ENCODE measurements around the gene USP28.

Gene USP28

DNA sequence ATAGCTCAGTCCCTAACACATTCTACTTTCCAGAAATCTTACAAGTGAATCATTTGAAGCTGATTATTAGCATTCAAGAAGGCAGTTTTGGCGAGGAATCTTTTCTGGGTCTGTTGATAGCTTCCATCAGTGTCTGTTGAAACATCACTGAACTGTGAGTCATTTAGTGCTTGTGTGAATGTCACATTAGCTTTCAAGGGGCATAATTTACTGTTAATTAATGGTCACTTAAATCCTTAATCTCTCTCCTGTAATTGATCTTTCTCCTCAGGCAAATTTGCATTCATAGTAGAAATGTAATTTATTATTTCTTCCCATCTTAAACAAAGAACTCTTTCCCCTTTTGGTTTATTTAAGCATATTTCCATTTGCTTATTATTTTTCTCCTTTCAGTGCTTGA lies 31.8 kb upstream of the USP28 start (continued):
- TF ChIP-seq ZSCAN16 (tag by site-specific recombination; IDR thresholded peaks at IDR 0.05) (no peak), SP2 (tag by site-specific recombination; IDR thresholded peaks at IDR 0.05) (peak; percentile 16; the same call in 1 of the 2 replicates), SALL2 (tag by site-specific recombination; IDR thresholded peaks at IDR 0.05; ENCODE audit: borderline replicate concordance) (no peak), ZIC2 (tag by site-specific recombination; IDR thresholded peaks at IDR 0.05) (no peak), KLF8 (tag by site-specific recombination; IDR thresholded peaks at IDR 0.05) (0 out of 2 replicates have a peak, but pooled peaks have one; percentile 30), ZNF585B (tag by site-specific recombination; IDR thresholded peaks at IDR 0.05) (no peak), ZNF658 (tag by site-specific recombination; IDR thresholded peaks at IDR 0.05) (no peak), ZNF677 (tag by site-specific recombination; IDR thresholded peaks at IDR 0.05) (peak; percentile 15; the same call in 1 of the 2 replicates), ZFP37 (tag by site-specific recombination; IDR thresholded peaks at IDR 0.05) (no peak)
- TF ChIP-seq, protein P1, sequence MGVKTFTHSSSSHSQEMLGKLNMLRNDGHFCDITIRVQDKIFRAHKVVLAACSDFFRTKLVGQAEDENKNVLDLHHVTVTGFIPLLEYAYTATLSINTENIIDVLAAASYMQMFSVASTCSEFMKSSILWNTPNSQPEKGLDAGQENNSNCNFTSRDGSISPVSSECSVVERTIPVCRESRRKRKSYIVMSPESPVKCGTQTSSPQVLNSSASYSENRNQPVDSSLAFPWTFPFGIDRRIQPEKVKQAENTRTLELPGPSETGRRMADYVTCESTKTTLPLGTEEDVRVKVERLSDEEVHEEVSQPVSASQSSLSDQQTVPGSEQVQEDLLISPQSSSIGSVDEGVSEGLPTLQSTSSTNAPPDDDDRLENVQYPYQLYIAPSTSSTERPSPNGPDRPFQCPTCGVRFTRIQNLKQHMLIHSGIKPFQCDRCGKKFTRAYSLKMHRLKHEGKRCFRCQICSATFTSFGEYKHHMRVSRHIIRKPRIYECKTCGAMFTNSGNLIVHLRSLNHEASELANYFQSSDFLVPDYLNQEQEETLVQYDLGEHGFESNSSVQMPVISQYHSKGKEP (tag by site-specific recombination; IDR thresholded peaks at IDR 0.05), result 0 out of 2 replicates have a peak, but pooled peaks have one; percentile 27
- TF ChIP-seq, protein P2, sequence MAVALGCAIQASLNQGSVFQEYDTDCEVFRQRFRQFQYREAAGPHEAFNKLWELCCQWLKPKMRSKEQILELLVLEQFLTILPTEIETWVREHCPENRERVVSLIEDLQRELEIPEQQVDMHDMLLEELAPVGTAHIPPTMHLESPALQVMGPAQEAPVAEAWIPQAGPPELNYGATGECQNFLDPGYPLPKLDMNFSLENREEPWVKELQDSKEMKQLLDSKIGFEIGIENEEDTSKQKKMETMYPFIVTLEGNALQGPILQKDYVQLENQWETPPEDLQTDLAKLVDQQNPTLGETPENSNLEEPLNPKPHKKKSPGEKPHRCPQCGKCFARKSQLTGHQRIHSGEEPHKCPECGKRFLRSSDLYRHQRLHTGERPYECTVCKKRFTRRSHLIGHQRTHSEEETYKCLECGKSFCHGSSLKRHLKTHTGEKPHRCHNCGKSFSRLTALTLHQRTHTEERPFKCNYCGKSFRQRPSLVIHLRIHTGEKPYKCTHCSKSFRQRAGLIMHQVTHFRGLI (tag by site-specific recombination; IDR thresholded peaks at IDR 0.05), result no peak
- TF ChIP-seq, protein P3, sequence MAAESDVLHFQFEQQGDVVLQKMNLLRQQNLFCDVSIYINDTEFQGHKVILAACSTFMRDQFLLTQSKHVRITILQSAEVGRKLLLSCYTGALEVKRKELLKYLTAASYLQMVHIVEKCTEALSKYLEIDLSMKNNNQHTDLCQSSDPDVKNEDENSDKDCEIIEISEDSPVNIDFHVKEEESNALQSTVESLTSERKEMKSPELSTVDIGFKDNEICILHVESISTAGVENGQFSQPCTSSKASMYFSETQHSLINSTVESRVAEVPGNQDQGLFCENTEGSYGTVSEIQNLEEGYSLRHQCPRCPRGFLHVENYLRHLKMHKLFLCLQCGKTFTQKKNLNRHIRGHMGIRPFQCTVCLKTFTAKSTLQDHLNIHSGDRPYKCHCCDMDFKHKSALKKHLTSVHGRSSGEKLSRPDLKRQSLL (tag by site-specific recombination; IDR thresholded peaks at IDR 0.05), result no peak
- TF ChIP-seq, protein P4, sequence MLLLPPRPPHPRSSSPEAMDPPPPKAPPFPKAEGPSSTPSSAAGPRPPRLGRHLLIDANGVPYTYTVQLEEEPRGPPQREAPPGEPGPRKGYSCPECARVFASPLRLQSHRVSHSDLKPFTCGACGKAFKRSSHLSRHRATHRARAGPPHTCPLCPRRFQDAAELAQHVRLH (tag by site-specific recombination; IDR thresholded peaks at IDR 0.05), result no peak
- TF ChIP-seq, protein P5, sequence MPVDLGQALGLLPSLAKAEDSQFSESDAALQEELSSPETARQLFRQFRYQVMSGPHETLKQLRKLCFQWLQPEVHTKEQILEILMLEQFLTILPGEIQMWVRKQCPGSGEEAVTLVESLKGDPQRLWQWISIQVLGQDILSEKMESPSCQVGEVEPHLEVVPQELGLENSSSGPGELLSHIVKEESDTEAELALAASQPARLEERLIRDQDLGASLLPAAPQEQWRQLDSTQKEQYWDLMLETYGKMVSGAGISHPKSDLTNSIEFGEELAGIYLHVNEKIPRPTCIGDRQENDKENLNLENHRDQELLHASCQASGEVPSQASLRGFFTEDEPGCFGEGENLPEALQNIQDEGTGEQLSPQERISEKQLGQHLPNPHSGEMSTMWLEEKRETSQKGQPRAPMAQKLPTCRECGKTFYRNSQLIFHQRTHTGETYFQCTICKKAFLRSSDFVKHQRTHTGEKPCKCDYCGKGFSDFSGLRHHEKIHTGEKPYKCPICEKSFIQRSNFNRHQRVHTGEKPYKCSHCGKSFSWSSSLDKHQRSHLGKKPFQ (tag by site-specific recombination; IDR thresholded peaks at IDR 0.05), result no peak
- TF ChIP-seq, protein P6, sequence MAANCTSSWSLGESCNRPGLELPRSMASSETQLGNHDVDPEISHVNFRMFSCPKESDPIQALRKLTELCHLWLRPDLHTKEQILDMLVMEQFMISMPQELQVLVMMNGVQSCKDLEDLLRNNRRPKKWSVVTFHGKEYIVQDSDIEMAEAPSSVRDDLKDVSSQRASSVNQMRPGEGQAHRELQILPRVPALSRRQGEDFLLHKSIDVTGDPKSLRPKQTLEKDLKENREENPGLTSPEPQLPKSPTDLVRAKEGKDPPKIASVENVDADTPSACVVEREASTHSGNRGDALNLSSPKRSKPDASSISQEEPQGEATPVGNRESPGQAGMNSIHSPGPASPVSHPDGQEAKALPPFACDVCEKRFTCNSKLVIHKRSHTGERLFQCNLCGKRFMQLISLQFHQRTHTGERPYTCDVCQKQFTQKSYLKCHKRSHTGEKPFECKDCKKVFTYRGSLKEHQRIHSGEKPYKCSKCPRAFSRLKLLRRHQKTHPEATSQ (tag by site-specific recombination; IDR thresholded peaks at IDR 0.05), result no peak

DNA sequence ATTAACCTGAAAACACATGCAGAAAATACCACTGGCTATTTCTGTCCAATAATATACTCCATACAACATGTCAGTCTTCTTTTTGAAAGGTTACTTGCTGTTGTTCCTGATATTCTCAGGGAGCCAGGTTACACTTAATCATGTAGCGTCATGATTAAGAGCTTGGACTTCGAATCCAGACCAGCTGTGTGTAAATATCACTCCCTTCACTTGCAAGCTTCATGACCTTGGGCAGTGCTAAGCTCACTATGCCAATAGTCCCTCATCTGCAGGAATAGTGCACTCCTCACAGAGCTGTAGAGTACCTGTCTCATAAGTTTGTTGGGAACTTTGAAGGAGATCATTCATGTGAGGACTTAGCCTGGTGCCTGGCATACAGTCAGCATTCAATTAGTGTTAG lies 31.1 kb upstream of the USP28 start:
- H3K4me3 ChIP-seq (ENCODE audit: low read depth, low read length), result no peak overlapping the region
- ChIA-PET CTCF (interaction anchor here (0.6 to 5.9 kb wide), 22 partner anchors 9 to 511 kb away, joined by 3 to 67 read pairs (median 4); partner anchors contain the start of gene HTR3A), POLR2A (interaction anchor here (0.9 to 1.1 kb wide), 2 partner anchors 11 to 31 kb away, joined by 3 read pairs; partner anchors contain the start of gene USP28)
- H3K27ac ChIP-seq (ENCODE audit: extremely low read depth, low read depth, low read length), result peak overlapping the region; percentile 54
- no peaks in the 10 kb centered on the region for H3K36me3 ChIP-seq (ENCODE audit: control insufficient read depth in 2 of 2, insufficient read depth in 1 of 2, low read length in 2 of 2)
- no peaks in the 10 kb centered on the region for H3K9me3 ChIP-seq (ENCODE audit: control insufficient read depth, insufficient read depth, low read depth, low read length)
- peaks cover 18% of the 10 kb centered on the region for H3K4me1 ChIP-seq (ENCODE audit: control insufficient read depth, insufficient read depth, low read length)
- TF ChIP-seq SP7 (tag by site-specific recombination; IDR thresholded peaks at IDR 0.05), result no peak
- no peak for TF ChIP-seq ZNF530 (tag by site-specific recombination; IDR thresholded peaks at IDR 0.05; ENCODE audit: low read depth)
- TF ChIP-seq ZNF302 (tag by site-specific recombination; IDR thresholded peaks at IDR 0.05; ENCODE audit: low read depth), result no peak
- TF ChIP-seq, protein P7, sequence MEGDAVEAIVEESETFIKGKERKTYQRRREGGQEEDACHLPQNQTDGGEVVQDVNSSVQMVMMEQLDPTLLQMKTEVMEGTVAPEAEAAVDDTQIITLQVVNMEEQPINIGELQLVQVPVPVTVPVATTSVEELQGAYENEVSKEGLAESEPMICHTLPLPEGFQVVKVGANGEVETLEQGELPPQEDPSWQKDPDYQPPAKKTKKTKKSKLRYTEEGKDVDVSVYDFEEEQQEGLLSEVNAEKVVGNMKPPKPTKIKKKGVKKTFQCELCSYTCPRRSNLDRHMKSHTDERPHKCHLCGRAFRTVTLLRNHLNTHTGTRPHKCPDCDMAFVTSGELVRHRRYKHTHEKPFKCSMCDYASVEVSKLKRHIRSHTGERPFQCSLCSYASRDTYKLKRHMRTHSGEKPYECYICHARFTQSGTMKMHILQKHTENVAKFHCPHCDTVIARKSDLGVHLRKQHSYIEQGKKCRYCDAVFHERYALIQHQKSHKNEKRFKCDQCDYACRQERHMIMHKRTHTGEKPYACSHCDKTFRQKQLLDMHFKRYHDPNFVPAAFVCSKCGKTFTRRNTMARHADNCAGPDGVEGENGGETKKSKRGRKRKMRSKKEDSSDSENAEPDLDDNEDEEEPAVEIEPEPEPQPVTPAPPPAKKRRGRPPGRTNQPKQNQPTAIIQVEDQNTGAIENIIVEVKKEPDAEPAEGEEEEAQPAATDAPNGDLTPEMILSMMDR (tag by site-specific recombination; IDR thresholded peaks at IDR 0.05), result no peak
- no peak for TF ChIP-seq IKZF3 (tag by site-specific recombination; IDR thresholded peaks at IDR 0.05)
- no peak for TF ChIP-seq ZNF214 (tag by site-specific recombination; IDR thresholded peaks at IDR 0.05; ENCODE audit: borderline replicate concordance)
- no peak for TF ChIP-seq GLI4 (tag by site-specific recombination; IDR thresholded peaks at IDR 0.05)
- TF ChIP-seq ZBTB17 (tag by site-specific recombination; IDR thresholded peaks at IDR 0.05), result peak; percentile 44; the same call in 1 of the 2 replicates
- no peak for TF ChIP-seq ZSCAN16 (tag by site-specific recombination; IDR thresholded peaks at IDR 0.05)
- no peak for TF ChIP-seq ZNF544 (tag by site-specific recombination; IDR thresholded peaks at IDR 0.05)
- TF ChIP-seq ZNF248 (tag by site-specific recombination; IDR thresholded peaks at IDR 0.05), result no peak
- no peak for TF ChIP-seq ZNF501 (tag by site-specific recombination; IDR thresholded peaks at IDR 0.05)
